WTC11 (cell line): Measurements from ENCODE around the gene AZU1.

Experiments used
- CREB1 ChIP-seq: sonication (generic); formaldehyde crosslinking; IDR thresholded peaks from 2 replicates; pipeline ENCODE4 v1.8.0; 2023; ENCODE audit warnings: mild to moderate bottlenecking, missing genetic modification reagents
- CTCF ChIP-seq: fragments of 200-600 bp; IDR thresholded peaks from 2 replicates; pipeline ENCODE4 v1.8.0; 2022; ENCODE audit warnings: antibody characterized with exemption
- FOXJ3 ChIP-seq: sonication (generic); formaldehyde crosslinking; IDR thresholded peaks from 2 replicates; pipeline ENCODE4 v1.9.0; 2021; ENCODE audit warnings: missing genetic modification reagents, mild to moderate bottlenecking, borderline replicate concordance
- MAX ChIP-seq: sonication (generic); formaldehyde crosslinking; IDR thresholded peaks from 2 replicates; pipeline ENCODE4 v1.8.0; 2022; ENCODE audit warnings: mild to moderate bottlenecking, missing genetic modification reagents

GRCh38 chr19:823565-824121 lies 4.0 kb upstream of the AZU1 start:
- TF ChIP-seq CTCF (no peak), CREB1 (CRISPR knock-in tag) (no peak), MAX (CRISPR knock-in tag) (no peak), FOXJ3 (CRISPR knock-in tag) (no peak)
